Vagina (tissue), 2 donors: ENCODE data around the gene EPHB1.

Source experiments
- CTCF ChIP-seq, 3 experiments: fragments of 450-650 bp in 2 of 3; fragments of 200-600 bp in 1 of 3; sonication (generic) in 1 of 3; IDR thresholded peaks; one replicate each; pipeline ENCODE4 v1.5.1; 2017 to 2019; ENCODE audit warnings: antibody characterized with exemption in 3 of 3, mild to moderate bottlenecking in 2 of 3, moderate library complexity in 2 of 3
- POLR2A ChIP-seq, 2 donors: fragments of 450-650 bp; IDR thresholded peaks; one replicate each; pipeline ENCODE4 v1.6.1; 2017; ENCODE audit warnings: antibody characterized with exemption in 2 of 2, mild to moderate bottlenecking in 2 of 2, moderate library complexity in 2 of 2

GRCh38 chr3:135056084-135056730 lies 261.1 kb downstream of the EPHB1 start:
- TF ChIP-seq POLR2A (IDR thresholded peaks at IDR 0.05) (no peak), CTCF (IDR thresholded peaks at IDR 0.05) (no peak)
